Esophagus muscularis mucosa (tissue), 3 donors: ENCODE results near the gene ACOD1.
A peak's percentile ranks its signal among the peaks of the same experiment; 100 is the strongest.

Experiments
- POLR2AphosphoS5 ChIP-seq, 2 donors: sonication (generic); formaldehyde crosslinking; IDR thresholded peaks; one replicate each; pipeline ENCODE4 v1.6.1; 2017; ENCODE audit warnings: antibody characterized with exemption in 2 of 2
- TF ChIP-seq, protein P1 (sequence below), 3 experiments: fragments of 200-600 bp in 2 of 3; fragments of 450-650 bp in 1 of 3; sonication (generic) in 2 of 3; IDR thresholded peaks; one replicate each; pipeline ENCODE4 v1.5.1; 2017 to 2019; ENCODE audit warnings: antibody characterized with exemption in 3 of 3, mild to moderate bottlenecking in 2 of 3, moderate library complexity in 1 of 3

DNA sequence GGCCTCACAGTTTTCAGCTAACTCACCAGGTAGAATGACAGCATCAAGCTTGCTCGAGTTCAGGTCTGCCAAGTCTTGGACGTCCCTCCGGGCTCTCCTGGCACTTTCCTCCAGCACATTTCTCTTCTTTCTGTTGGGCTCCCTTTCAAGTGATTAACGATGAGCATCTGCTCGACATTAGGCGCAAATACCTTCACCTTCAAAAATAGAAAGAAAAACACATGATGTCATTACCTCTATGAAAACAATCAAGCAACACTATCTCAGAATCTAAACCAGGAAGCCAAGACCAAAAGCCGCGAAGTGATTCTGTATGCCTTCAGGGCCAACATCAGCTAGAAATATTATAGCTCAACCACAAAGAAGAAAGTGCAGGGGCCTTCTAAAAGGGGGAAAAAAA lies 28.2 kb downstream of the ACOD1 start:
- TF ChIP-seq, protein P1, sequence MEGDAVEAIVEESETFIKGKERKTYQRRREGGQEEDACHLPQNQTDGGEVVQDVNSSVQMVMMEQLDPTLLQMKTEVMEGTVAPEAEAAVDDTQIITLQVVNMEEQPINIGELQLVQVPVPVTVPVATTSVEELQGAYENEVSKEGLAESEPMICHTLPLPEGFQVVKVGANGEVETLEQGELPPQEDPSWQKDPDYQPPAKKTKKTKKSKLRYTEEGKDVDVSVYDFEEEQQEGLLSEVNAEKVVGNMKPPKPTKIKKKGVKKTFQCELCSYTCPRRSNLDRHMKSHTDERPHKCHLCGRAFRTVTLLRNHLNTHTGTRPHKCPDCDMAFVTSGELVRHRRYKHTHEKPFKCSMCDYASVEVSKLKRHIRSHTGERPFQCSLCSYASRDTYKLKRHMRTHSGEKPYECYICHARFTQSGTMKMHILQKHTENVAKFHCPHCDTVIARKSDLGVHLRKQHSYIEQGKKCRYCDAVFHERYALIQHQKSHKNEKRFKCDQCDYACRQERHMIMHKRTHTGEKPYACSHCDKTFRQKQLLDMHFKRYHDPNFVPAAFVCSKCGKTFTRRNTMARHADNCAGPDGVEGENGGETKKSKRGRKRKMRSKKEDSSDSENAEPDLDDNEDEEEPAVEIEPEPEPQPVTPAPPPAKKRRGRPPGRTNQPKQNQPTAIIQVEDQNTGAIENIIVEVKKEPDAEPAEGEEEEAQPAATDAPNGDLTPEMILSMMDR (IDR thresholded peaks at IDR 0.05): no peak
- TF ChIP-seq POLR2AphosphoS5 (IDR thresholded peaks at IDR 0.05): peak in 1 of 2 donors; percentile 5
